GM12878 (cell line): ENCODE results near the gene RPRD2. TPM values are rescaled to one million over a fixed set of nuclear protein-coding genes. Genes with fewer than 3 reads are reported as not detected.

Experiments
- ATAC-seq: fragments of 200-7000 bp; cut with Tn5 transposase; 3 replicates; pipeline ENCODE4 v1.9.1; 2020; ENCODE audit warnings: mild to moderate bottlenecking, moderate library complexity
- BruUV-seq: library from RNA; stranded (reverse); fragments of 400-500 nt; replicated peaks from 2 replicates; lab custom pipeline; 2021; lab: Mats Ljungman, UMichigan
- CTCF ChIA-PET: fragments of 300-600 bp; sonication (Branson Sonifier 250); formaldehyde crosslinking; extraction: SDS; loops from one replicate; lab custom pipeline; 2021; ENCODE audit warnings: inconsistent platforms; lab: Yijun Ruan, JAX
- POLR2A ChIA-PET: fragments of 350-600 bp; formaldehyde crosslinking; extraction: SDS; loops from one replicate; lab custom pipeline; 2021; ENCODE audit warnings: inconsistent platforms; lab: Charles Lee
- RAD21 ChIA-PET: fragments of 300-600 bp; sonication (Branson Sonifier 250); formaldehyde crosslinking; loops from one replicate; lab custom pipeline; 2023; ENCODE audit warnings: antibody characterized with exemption; ENCODE audit not compliant: unreplicated experiment; lab: Charles Lee
- SMC1A ChIA-PET: fragments of 300-600 bp; sonication (Branson Sonifier 250); formaldehyde crosslinking; loops from one replicate; lab custom pipeline; 2023; ENCODE audit not compliant: unreplicated experiment, uncharacterized antibody; lab: Charles Lee
- DNase-seq: peaks from one replicate; pipeline ENCODE4 v3.0.0-alpha.2; 2011; ENCODE audit warnings: low read depth, low spot score
- FAIRE-seq: peaks from 3 replicates; lab custom pipeline; 2011; peaks lifted over from hg19 to GRCh38; lab: Jason Lieb, UNC
- H2AFZ ChIP-seq: 2 replicates; pipeline ENCODE4 v1.6.0; 2011; ENCODE audit warnings: low read depth, low read length, control low read depth; ENCODE audit not compliant: control insufficient read depth
- H3K27ac ChIP-seq: 2 replicates; pipeline ENCODE4 v1.5.1; 2011; ENCODE audit warnings: control low read depth; ENCODE audit not compliant: control insufficient read depth, insufficient read depth
- H3K27me3 ChIP-seq, 2 experiments: replicated peaks in 1 of 2; 2 replicates each; pipeline versions ENCODE4 v1.6.0 to v1.6.1; 2011; ENCODE audit warnings: low read length in 1 of 2; ENCODE audit not compliant: control insufficient read depth in 2 of 2, insufficient read depth in 2 of 2
- H3K36me3 ChIP-seq, 2 experiments: 2 replicates each; pipeline ENCODE4 v1.5.1; 2011; ENCODE audit warnings: low read length in 1 of 2; ENCODE audit not compliant: control insufficient read depth in 2 of 2, insufficient read depth in 2 of 2
- H3K4me1 ChIP-seq: 2 replicates; pipeline ENCODE4 v1.6.1; 2011; ENCODE audit warnings: mild to moderate bottlenecking, low read length, moderate library complexity, mixed read lengths; ENCODE audit not compliant: control insufficient read depth, insufficient read depth
- H3K4me2 ChIP-seq: 2 replicates; pipeline ENCODE4 v1.6.0; 2011; ENCODE audit warnings: control low read depth; ENCODE audit not compliant: control insufficient read depth, insufficient read depth
- H3K4me3 ChIP-seq: fragments of 200-600 bp; sonication (generic); 2 replicates; pipeline ENCODE4 v1.5.1; 2016
- H3K79me2 ChIP-seq: 2 replicates; pipeline ENCODE4 v1.6.0; 2011; ENCODE audit warnings: low read length; ENCODE audit not compliant: control insufficient read depth, insufficient read depth
- H3K9ac ChIP-seq: 2 replicates; pipeline ENCODE4 v1.8.0; 2011; ENCODE audit warnings: low read length, control low read depth, mixed read lengths; ENCODE audit not compliant: control insufficient read depth, insufficient read depth
- H3K9me3 ChIP-seq: replicated peaks from 3 replicates; pipeline ENCODE4 v1.5.1; 2011; ENCODE audit warnings: mild to moderate bottlenecking, low read length; ENCODE audit not compliant: control insufficient read depth, insufficient read depth
- H4K20me1 ChIP-seq: 2 replicates; pipeline ENCODE4 v1.6.0; 2011; ENCODE audit not compliant: control insufficient read depth, insufficient read depth
- MLLT1 ChIP-seq: fragments of 450-650 bp; IDR thresholded peaks from 2 replicates; pipeline ENCODE4 v1.6.1; 2016; ENCODE audit warnings: mild to moderate bottlenecking
- NFYB ChIP-seq: IDR thresholded peaks from 2 replicates; pipeline ENCODE4 v1.6.1; 2011; ENCODE audit warnings: low read depth, mild to moderate bottlenecking, low read length, improper control_type of control experiment, moderate library complexity; ENCODE audit not compliant: insufficient read depth
- WGBS: methylation state at CpG from one replicate; pipeline ENCODE4 v1.1.6; 2016; ENCODE audit warnings: low lambda C conversion rate; ENCODE audit not compliant: insufficient replicate concordance, insufficient coverage; ENCODE audit errors: missing lambda C conversion rate; 5-methylcytosine and 5-hydroxymethylcytosine counted together
- in situ Hi-C: fragments of 300-500 bp; cut with MboI; formaldehyde crosslinking; loops from 9 replicates; pipeline ENCODE4 v1.14.3; 2018; ENCODE audit warnings: mixed read lengths
- intact Hi-C: fragments of 100-400 bp; cut with micrococcal nuclease; formaldehyde crosslinking; loops from one replicate; pipeline ENCODE4 v1.14.2; 2022; ENCODE audit not compliant: unreplicated experiment
- polyA plus RNA-seq, 11 experiments: library from polyadenylated mRNA; depleted of rRNA in 4 of 11; unstranded in 6 of 11; stranded (reverse) in 5 of 11; fragments of >200 nt; fragmentation: Nextera tagmentation in 4 of 11; fragmentation: Illumina TruSeq in 1 of 11; extraction: Ambion mirVana in 4 of 11; extraction: Trizol in 1 of 11; gene quantifications; 1 replicate in 1 of 11; 2 replicates in 10 of 11; pipeline versions ENCODE4 v1.2.1 to v1.2.3, GENCODE V29; 2011 to 2016; ENCODE audit warnings: inconsistent platforms in 2 of 11, missing spikeins in 2 of 11, low read depth in 1 of 11
- total RNA-seq, 4 experiments: library from RNA; depleted of rRNA in 3 of 4; stranded (reverse); fragments of >200 nt in 3 of 4; fragmentation: Illumina TruSeq in 1 of 4; extraction: Trizol in 1 of 4; gene quantifications; 2 replicates each; pipeline versions ENCODE4 v1.2.1 to v1.2.3, GENCODE V29; 2013 to 2021

RPRD2 gene
- total and polyA plus RNA-seq, 10 of the 15 experiments (the other 5 are each of a cell fraction or from before 2014, with no cell fraction given), result 1.9 to 24.8 (median 13.3) TPM

- SMC1A ChIA-PET, result interaction anchor here (0.6 to 4.1 kb wide), 16 partner anchors 8 to 490 kb away, joined by 3 to 26 read pairs (median 3); partner anchors contain the start of genes ECM1, ENSA, MINDY1 and RPRD2
- WGBS, result 0% methylated on average over 19 of the region's 19 CpGs
- Histone ChIP-seq H3K27ac (no peak overlapping the region), H3K79me2 (no peaks in the 10 kb centered on the region), H3K27me3 (no peaks in the 10 kb centered on the region), H3K4me3 (peak overlapping the region; percentile 74), H3K4me1 (peaks cover 13% of the 10 kb centered on the region), H3K4me2 (peak overlapping the region; percentile 98), H3K9me3 (no peaks in the 10 kb centered on the region), H3K36me3 (no peaks in the 10 kb centered on the region; a peak in 1 of 4 replicates), H3K9ac (peak overlapping the region; percentile 61; the same call in 1 of the 2 replicates), H4K20me1 (no peaks in the 10 kb centered on the region), H2AFZ (peak overlapping the region; percentile 95)
- no peak for DNase-seq
- ATAC-seq, result peak; percentile 35
- no TSS peak for BruUV-seq
- in situ Hi-C loops (no loop called here), intact Hi-C loops (loop anchor here (5.0 kb wide), 2 partner anchors 54 to 259 kb away; partner anchors contain the start of gene CA14)
- RAD21 ChIA-PET, result interaction anchor here (1.0 to 1.8 kb wide), 6 partner anchors 14 to 260 kb away, joined by 3 to 8 read pairs (median 4); partner anchors contain the start of gene TARS2
- CTCF ChIA-PET, result interaction anchor here (0.6 to 3.3 kb wide), 19 partner anchors 11 to 586 kb away, joined by 3 to 36 read pairs (median 4); no protein-coding TSS in a partner anchor
- no peak for FAIRE-seq
- 0 out of 2 replicates have a peak, but pooled peaks have one; percentile 17 for TF ChIP-seq MLLT1
- TF ChIP-seq NFYB, result no peak
- POLR2A ChIA-PET, result interaction anchor here (0.5 to 1.6 kb wide), 9 partner anchors 18 to 181 kb away, joined by 3 to 5 read pairs (median 3); partner anchors contain the start of genes ENSA and GOLPH3L
Observed at GRCh38 chr1:150516050-150516591, 152.2 kb downstream of the RPRD2 start.
